ENCODE data around the gene FGGY.

The FGGY gene

DNA sequence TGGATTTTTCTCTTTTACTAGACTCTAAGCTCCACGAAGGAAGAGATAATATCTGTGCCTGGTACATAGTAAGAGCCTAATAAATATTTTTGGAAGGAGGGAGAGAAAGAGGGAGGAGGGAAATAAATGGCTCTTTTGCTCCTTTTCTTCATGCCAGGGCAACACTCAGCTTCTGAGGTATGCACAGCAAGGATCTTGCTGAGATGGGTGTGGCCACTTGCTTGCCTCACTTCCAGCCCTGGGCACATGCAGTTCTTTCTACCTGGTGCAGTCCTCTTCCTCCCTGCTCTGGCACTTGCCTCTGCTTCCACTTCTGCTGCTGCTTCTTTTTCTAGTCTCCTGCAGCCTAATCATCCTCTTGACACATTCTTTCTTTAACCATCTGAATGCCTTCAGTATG is 148.1 kb downstream of the FGGY start:
- TF ChIP-seq MYC (IDR thresholded peaks at IDR 0.05; ENCODE audit: low read depth, low read length): no peak
- TF ChIP-seq, protein P1, sequence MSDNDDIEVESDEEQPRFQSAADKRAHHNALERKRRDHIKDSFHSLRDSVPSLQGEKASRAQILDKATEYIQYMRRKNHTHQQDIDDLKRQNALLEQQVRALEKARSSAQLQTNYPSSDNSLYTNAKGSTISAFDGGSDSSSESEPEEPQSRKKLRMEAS (IDR thresholded peaks at IDR 0.05; ENCODE audit: low read depth, low read length): no peak
- no peak for TF ChIP-seq POLR2A (IDR thresholded peaks at IDR 0.05; ENCODE audit: extremely low read depth, insufficient read length)
- TF ChIP-seq, protein P2, sequence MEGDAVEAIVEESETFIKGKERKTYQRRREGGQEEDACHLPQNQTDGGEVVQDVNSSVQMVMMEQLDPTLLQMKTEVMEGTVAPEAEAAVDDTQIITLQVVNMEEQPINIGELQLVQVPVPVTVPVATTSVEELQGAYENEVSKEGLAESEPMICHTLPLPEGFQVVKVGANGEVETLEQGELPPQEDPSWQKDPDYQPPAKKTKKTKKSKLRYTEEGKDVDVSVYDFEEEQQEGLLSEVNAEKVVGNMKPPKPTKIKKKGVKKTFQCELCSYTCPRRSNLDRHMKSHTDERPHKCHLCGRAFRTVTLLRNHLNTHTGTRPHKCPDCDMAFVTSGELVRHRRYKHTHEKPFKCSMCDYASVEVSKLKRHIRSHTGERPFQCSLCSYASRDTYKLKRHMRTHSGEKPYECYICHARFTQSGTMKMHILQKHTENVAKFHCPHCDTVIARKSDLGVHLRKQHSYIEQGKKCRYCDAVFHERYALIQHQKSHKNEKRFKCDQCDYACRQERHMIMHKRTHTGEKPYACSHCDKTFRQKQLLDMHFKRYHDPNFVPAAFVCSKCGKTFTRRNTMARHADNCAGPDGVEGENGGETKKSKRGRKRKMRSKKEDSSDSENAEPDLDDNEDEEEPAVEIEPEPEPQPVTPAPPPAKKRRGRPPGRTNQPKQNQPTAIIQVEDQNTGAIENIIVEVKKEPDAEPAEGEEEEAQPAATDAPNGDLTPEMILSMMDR (IDR thresholded peaks at IDR 0.05; ENCODE audit: low read depth, low read length): no peak
- H3K4me3 ChIP-seq (ENCODE audit: low read depth, low read length): no peak overlapping the region
- DNase-seq (ENCODE audit: low read depth): no peak

DNA sequence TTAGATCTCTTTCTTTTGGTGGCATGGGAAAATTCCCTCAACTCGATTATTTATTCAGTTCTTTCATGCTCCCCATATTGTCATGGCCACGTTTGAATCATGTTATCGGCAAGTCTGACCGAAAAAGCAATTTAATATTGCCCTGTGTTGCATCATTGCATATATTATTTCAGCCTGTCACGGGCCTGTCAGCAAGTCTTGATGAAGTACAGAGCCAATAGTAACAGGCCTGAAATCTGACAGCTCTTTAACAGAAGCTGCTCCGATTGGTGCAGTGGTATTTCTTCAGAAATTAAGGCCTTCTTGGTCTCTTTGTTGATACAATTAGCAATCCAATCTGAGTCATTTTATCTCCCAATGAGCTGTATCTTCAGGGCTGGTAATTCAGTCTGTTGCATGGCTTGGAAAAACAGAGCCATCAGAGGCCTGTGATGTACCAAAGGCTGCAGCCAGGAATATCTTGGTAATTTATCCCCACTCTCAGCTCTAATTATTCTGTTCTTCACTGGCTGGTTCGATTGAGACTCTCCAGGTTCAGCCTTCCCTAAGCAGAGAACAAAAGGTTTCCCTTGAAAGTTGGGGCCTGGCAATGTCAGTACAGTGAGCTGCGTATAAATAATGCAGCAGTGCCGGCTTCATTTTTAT is 149.5 kb downstream of the FGGY start:
- DNase-seq (ENCODE audit: low read depth): no peak
- TF ChIP-seq POLR2A (IDR thresholded peaks at IDR 0.05; ENCODE audit: extremely low read depth, insufficient read length) (no peak), MYC (IDR thresholded peaks at IDR 0.05; ENCODE audit: low read depth, low read length) (no peak)
- TF ChIP-seq, protein P2 (IDR thresholded peaks at IDR 0.05; ENCODE audit: low read depth, low read length): no peak
- TF ChIP-seq, protein P1 (IDR thresholded peaks at IDR 0.05; ENCODE audit: low read depth, low read length): no peak
- H3K4me3 ChIP-seq (ENCODE audit: low read depth, low read length): no peak overlapping the region

DNA sequence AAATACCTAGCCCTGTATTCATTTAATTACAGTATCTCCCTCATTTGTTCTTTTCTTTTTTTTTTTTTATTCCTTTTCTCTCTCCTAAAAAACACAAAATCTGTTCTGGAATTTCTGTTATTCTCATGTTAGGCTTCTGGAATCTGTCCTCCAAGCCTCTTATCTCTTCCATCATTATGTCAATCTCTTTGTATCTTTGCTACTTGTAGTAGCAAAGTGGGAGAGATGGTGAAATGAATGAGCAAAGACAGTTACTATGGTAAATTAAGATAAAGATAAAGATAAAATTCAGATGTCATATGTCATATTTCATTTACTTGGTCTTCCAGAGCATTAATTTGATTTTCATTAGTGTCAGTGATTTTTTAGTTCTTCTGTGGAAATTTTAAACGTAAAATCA is 155.1 kb downstream of the FGGY start:
- TF ChIP-seq POLR2A (IDR thresholded peaks at IDR 0.05; ENCODE audit: extremely low read depth, insufficient read length) (no peak), MYC (IDR thresholded peaks at IDR 0.05; ENCODE audit: low read depth, low read length) (no peak)
- TF ChIP-seq, protein P2 (IDR thresholded peaks at IDR 0.05; ENCODE audit: low read depth, low read length): no peak
- TF ChIP-seq, protein P1 (IDR thresholded peaks at IDR 0.05; ENCODE audit: low read depth, low read length): no peak
- H3K4me3 ChIP-seq (ENCODE audit: low read depth, low read length): no peak overlapping the region
- DNase-seq (ENCODE audit: low read depth): no peak

DNA sequence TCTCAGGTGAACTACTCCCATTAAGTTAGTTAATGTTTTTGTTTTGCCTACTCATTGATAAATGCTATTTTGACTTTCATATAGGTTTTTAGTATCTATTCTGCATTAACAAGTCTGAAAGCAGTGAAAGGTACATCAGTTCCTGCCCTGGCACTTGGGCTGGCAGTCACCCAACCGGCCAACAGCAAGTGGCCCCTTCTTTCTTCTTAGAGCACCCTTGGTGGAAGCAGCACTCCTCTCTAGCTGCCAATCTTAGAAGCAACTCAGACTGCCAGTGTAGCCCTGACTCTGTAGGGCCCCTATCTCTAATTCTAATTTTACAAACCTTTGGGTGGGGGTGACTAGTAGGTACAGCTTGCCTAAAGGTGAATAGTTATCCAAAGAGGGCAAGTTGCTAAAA is 155.7 kb downstream of the FGGY start:
- TF ChIP-seq, protein P2 (IDR thresholded peaks at IDR 0.05; ENCODE audit: low read depth, low read length): no peak
- TF ChIP-seq MYC (IDR thresholded peaks at IDR 0.05; ENCODE audit: low read depth, low read length): no peak
- TF ChIP-seq, protein P1 (IDR thresholded peaks at IDR 0.05; ENCODE audit: low read depth, low read length): no peak
- no peak for TF ChIP-seq POLR2A (IDR thresholded peaks at IDR 0.05; ENCODE audit: extremely low read depth, insufficient read length)
- DNase-seq (ENCODE audit: low read depth): no peak

DNA sequence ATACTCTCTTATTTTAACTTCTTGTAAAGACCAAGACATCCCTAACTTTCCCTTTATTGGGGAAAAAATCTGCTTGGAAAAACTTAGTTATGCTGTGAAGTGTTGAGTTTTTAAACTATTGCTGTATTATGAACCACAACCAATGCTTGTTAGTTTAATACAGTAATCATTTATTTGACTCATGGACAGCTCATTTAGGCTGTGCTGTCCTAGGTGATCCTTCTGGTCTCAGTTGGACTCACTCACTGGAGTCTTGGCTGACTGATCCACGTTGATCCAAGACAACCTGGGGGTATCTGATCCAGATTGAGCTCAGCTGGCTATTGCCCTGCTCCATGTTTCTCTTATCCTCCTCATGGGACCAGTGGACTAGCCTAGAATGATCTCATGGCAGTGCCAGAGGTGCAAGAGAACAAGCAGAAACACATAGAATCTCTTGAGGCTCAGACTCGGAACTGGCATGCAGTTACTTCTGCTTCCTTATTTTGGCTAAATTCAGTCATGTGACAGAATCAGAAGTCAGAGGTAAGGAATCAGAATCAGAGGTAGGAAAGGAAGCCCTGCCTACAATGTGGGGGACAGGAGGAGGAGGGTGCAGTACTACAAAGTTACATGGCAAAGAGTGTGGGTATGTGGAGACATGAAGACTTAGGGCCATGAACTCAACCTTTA is 156.5 kb downstream of the FGGY start:
- no peak overlapping the region for H3K4me3 ChIP-seq (ENCODE audit: low read depth, low read length)
- DNase-seq (ENCODE audit: low read depth): peak; percentile 19
- TF ChIP-seq, protein P1 (IDR thresholded peaks at IDR 0.05; ENCODE audit: low read depth, low read length): 0 out of 2 replicates have a peak, but pooled peaks have one; percentile 7
- TF ChIP-seq MYC (IDR thresholded peaks at IDR 0.05; ENCODE audit: low read depth, low read length) (no peak), POLR2A (IDR thresholded peaks at IDR 0.05; ENCODE audit: extremely low read depth, insufficient read length) (no peak)
- TF ChIP-seq, protein P2 (IDR thresholded peaks at IDR 0.05; ENCODE audit: low read depth, low read length): no peak

More for the DNA sequence above, 155.7 kb downstream of the FGGY start:
- H3K4me3 ChIP-seq (ENCODE audit: low read depth, low read length): no peak overlapping the region
